H9 (cell line): ENCODE measurements around the gene DBNDD2. TPM values are rescaled to one million over a fixed set of nuclear protein-coding genes. Genes with fewer than 3 reads are reported as not detected.

ENCODE experiments used
- DNase-seq: peaks from one replicate; pipeline ENCODE4 v3.0.0-alpha.2; 2017
- H2AFZ ChIP-seq: one replicate; pipeline ENCODE4 v1.6.1; 2013; ENCODE audit warnings: mild to moderate bottlenecking, low read length, control low read depth, moderate library complexity
- H2AK5ac ChIP-seq: 2 replicates; pipeline ENCODE4 v1.6.1; 2013; ENCODE audit warnings: low read length, control low read depth, mixed read lengths; ENCODE audit not compliant: insufficient read length
- H2BK120ac ChIP-seq: one replicate; pipeline ENCODE4 v1.6.1; 2013; ENCODE audit warnings: low read depth, mild to moderate bottlenecking, low read length, control low read depth, inconsistent platforms; ENCODE audit not compliant: poor library complexity, severe bottlenecking
- H2BK12ac ChIP-seq: 2 replicates; pipeline ENCODE4 v1.6.1; 2013; ENCODE audit warnings: low read length, control low read depth, mixed read lengths, low read depth; ENCODE audit not compliant: insufficient read length
- H2BK15ac ChIP-seq: 2 replicates; pipeline ENCODE4 v1.6.1; 2013; ENCODE audit warnings: low read depth, low read length, control low read depth
- H2BK20ac ChIP-seq: one replicate; pipeline ENCODE4 v1.6.1; 2013; ENCODE audit warnings: low read depth, mild to moderate bottlenecking, low read length, control low read depth, inconsistent platforms; ENCODE audit not compliant: poor library complexity, severe bottlenecking
- H2BK5ac ChIP-seq: 2 replicates; pipeline ENCODE4 v1.6.1; 2013; ENCODE audit warnings: low read length, control low read depth, mixed read lengths; ENCODE audit not compliant: insufficient read length
- H3K14ac ChIP-seq: 2 replicates; pipeline ENCODE4 v1.6.1; 2013; ENCODE audit warnings: low read length, control low read depth; ENCODE audit not compliant: insufficient read depth
- H3K18ac ChIP-seq: 2 replicates; pipeline ENCODE4 v1.6.1; 2013; ENCODE audit warnings: low read depth, mild to moderate bottlenecking, mixed read lengths, low read length, control low read depth; ENCODE audit not compliant: insufficient read length
- H3K23ac ChIP-seq: 2 replicates; pipeline ENCODE4 v1.6.1; 2013; ENCODE audit warnings: low read length, control low read depth, mixed read lengths, low read depth; ENCODE audit not compliant: insufficient read length
- H3K23me2 ChIP-seq: 2 replicates; pipeline ENCODE4 v1.6.1; 2013; ENCODE audit warnings: low read depth, mild to moderate bottlenecking, mixed read lengths, low read length, control low read depth; ENCODE audit not compliant: insufficient read length, poor library complexity, severe bottlenecking
- H3K27ac ChIP-seq: 2 replicates; pipeline ENCODE4 v1.5.1; 2013; ENCODE audit warnings: low read length, control low read depth, mixed read lengths, low read depth; ENCODE audit not compliant: insufficient read length
- H3K27me3 ChIP-seq: 2 replicates; pipeline ENCODE4 v1.6.1; 2013; ENCODE audit warnings: low read length, control low read depth, inconsistent platforms; ENCODE audit not compliant: insufficient read depth
- H3K4ac ChIP-seq: 2 replicates; pipeline ENCODE4 v1.6.1; 2013; ENCODE audit warnings: low read depth, mild to moderate bottlenecking, control low read depth, inconsistent platforms, low read length, moderate library complexity
- H3K4me1 ChIP-seq: 2 replicates; pipeline ENCODE4 v1.6.1; 2013; ENCODE audit warnings: low read length, control low read depth, inconsistent platforms; ENCODE audit not compliant: insufficient read depth
- H3K4me2 ChIP-seq: 2 replicates; pipeline ENCODE4 v1.6.1; 2013; ENCODE audit warnings: low read length, control low read depth, mixed read lengths; ENCODE audit not compliant: insufficient read length, insufficient read depth
- H3K56ac ChIP-seq: 2 replicates; pipeline ENCODE4 v1.6.1; 2013; ENCODE audit warnings: low read depth, mild to moderate bottlenecking, mixed read lengths, low read length, control low read depth; ENCODE audit not compliant: insufficient read length
- H3K79me1 ChIP-seq: 2 replicates; pipeline ENCODE4 v1.6.1; 2013; ENCODE audit warnings: low read depth, mild to moderate bottlenecking, moderate library complexity, low read length, control low read depth, inconsistent platforms; ENCODE audit not compliant: insufficient read depth, poor library complexity, severe bottlenecking
- H3K79me2 ChIP-seq: 2 replicates; pipeline ENCODE4 v1.6.1; 2013; ENCODE audit warnings: low read length, control low read depth, inconsistent platforms; ENCODE audit not compliant: insufficient read depth
- H3K9ac ChIP-seq: 2 replicates; pipeline ENCODE4 v1.6.1; 2013; ENCODE audit warnings: low read length, control low read depth, mixed read lengths; ENCODE audit not compliant: insufficient read length; ENCODE audit errors: extremely low read depth
- H3K9me3 ChIP-seq: one replicate; pipeline ENCODE4 v1.6.1; 2013; ENCODE audit warnings: low read depth, low read length, inconsistent platforms; ENCODE audit not compliant: control insufficient read depth
- H3T11ph ChIP-seq: one replicate; pipeline ENCODE4 v1.6.1; 2013; ENCODE audit warnings: mild to moderate bottlenecking, low read length, control low read depth, inconsistent platforms
- H4K20me1 ChIP-seq: one replicate; pipeline ENCODE4 v1.6.1; 2013; ENCODE audit not compliant: control insufficient read depth, insufficient read length, insufficient read depth
- H4K5ac ChIP-seq: 2 replicates; pipeline ENCODE4 v1.6.1; 2013; ENCODE audit warnings: low read depth, mild to moderate bottlenecking, mixed read lengths, low read length, control low read depth; ENCODE audit not compliant: insufficient read length
- H4K8ac ChIP-seq: replicated peaks from 2 replicates; pipeline ENCODE4 v1.6.1; 2013; ENCODE audit warnings: low read length, control low read depth, mixed read lengths, low read depth; ENCODE audit not compliant: insufficient read length
- H4K91ac ChIP-seq: 2 replicates; pipeline ENCODE4 v1.6.1; 2013; ENCODE audit warnings: low read depth, mild to moderate bottlenecking, moderate library complexity, mixed read lengths, low read length, control low read depth; ENCODE audit not compliant: insufficient read length
- H3K27ac Mint-ChIP-seq, 3 experiments: 2 replicates in 2 of 3; 3 replicates in 1 of 3; pipeline ENCODE4 v1.8.0; 2020 to 2021; ENCODE audit warnings: mixed read lengths in 3 of 3, mild to moderate bottlenecking in 1 of 3, moderate library complexity in 1 of 3
- H3K27me3 Mint-ChIP-seq: 2 replicates; pipeline ENCODE4 v1.8.0; 2021; ENCODE audit warnings: low read depth, mild to moderate bottlenecking, moderate library complexity, mixed read lengths
- H3K36me3 Mint-ChIP-seq, 3 experiments: 2 replicates in 2 of 3; 3 replicates in 1 of 3; pipeline ENCODE4 v1.8.0; 2020 to 2021; ENCODE audit warnings: low read depth in 3 of 3, mixed read lengths in 3 of 3; ENCODE audit not compliant: insufficient read depth in 1 of 3
- H3K4me1 Mint-ChIP-seq, 2 experiments: 2 replicates each; pipeline ENCODE4 v1.8.0; 2020; ENCODE audit warnings: mixed read lengths in 2 of 2
- H3K4me3 Mint-ChIP-seq, 2 experiments: 2 replicates in 1 of 2; 3 replicates in 1 of 2; pipeline ENCODE4 v1.8.0; 2020 to 2021; ENCODE audit warnings: mild to moderate bottlenecking in 2 of 2, mixed read lengths in 2 of 2, moderate library complexity in 1 of 2
- H3K9me3 Mint-ChIP-seq, 2 experiments: 2 replicates in 1 of 2; 3 replicates in 1 of 2; pipeline ENCODE4 v1.8.0; 2020; ENCODE audit warnings: mild to moderate bottlenecking in 2 of 2, mixed read lengths in 2 of 2, moderate library complexity in 1 of 2
- CTCF ChIP-seq: fragments of 200-600 bp; sonication (generic); conservative IDR thresholded peaks from 3 replicates; pipeline ENCODE4 v1.8.0; 2021; ENCODE audit warnings: antibody characterized with exemption, mild to moderate bottlenecking
- WGBS: extraction: QIAGEN DNeasy Blood & Tissue Kit; methylation state at CpG from one replicate; pipeline ENCODE4 v1.1.7; 2013; ENCODE audit warnings: missing lambda C conversion rate, low lambda C conversion rate, mixed read lengths; ENCODE audit not compliant: insufficient read length; ENCODE audit errors: extremely low coverage; 5-methylcytosine and 5-hydroxymethylcytosine counted together
- total RNA-seq: library from RNA; stranded (reverse); gene quantifications from 2 replicates; pipeline ENCODE4 v1.2.1, GENCODE V29; 2021

Gene DBNDD2
- total RNA-seq, 1 experiment from 2014 or later = 39.1 TPM

GRCh38 chr20:45426320-45427016, 18.4 kb downstream of the DBNDD2 start:
- H2AK5ac ChIP-seq = no peak overlapping the region
- H2BK120ac ChIP-seq = no peak overlapping the region
- no peak overlapping the region for H3K18ac ChIP-seq
- H3K56ac ChIP-seq = no peak overlapping the region
- no peak overlapping the region for H3K4ac ChIP-seq
- H3K27ac ChIP-seq = no peak overlapping the region
- no peak overlapping the region for H4K91ac ChIP-seq
- no peaks in the 10 kb centered on the region for H3K79me1 ChIP-seq
- Mint-ChIP-seq H3K4me1 (no peaks in the 10 kb centered on the region; a peak in 1 of 4 replicates), H3K27me3 (no peaks in the 10 kb centered on the region), H3K36me3 (peaks cover 14 to 44% (median 34%) of the 10 kb centered on the region in 3 experiments; a peak in 6 of 7 replicates), H3K9me3 (no peaks in the 10 kb centered on the region), H3K4me3 (no peak overlapping the region), H3K27ac (no peak overlapping the region)
- no peak overlapping the region for H4K5ac ChIP-seq
- no peaks in the 10 kb centered on the region for H3K4me1 ChIP-seq
- no peaks in the 10 kb centered on the region for H3K9me3 ChIP-seq
- no peaks in the 10 kb centered on the region for H3K79me2 ChIP-seq
- H2AFZ ChIP-seq = no peak overlapping the region
- no CpG with 5 or more reads among the region's 5 CpGs for WGBS
- H3K4me2 ChIP-seq = no peak overlapping the region
- H4K8ac ChIP-seq = no peak overlapping the region
- H3T11ph ChIP-seq = no peak overlapping the region
- no peak overlapping the region for H3K14ac ChIP-seq
- H4K20me1 ChIP-seq = no peaks in the 10 kb centered on the region
- no peak for DNase-seq
- no peak overlapping the region for H2BK5ac ChIP-seq
- H3K9ac ChIP-seq = no peak overlapping the region
- H2BK12ac ChIP-seq = no peak overlapping the region
- no peak overlapping the region for H2BK20ac ChIP-seq
- no peak overlapping the region for H3K23ac ChIP-seq
- no peak for TF ChIP-seq CTCF
- H2BK15ac ChIP-seq = no peak overlapping the region
- no peaks in the 10 kb centered on the region for H3K27me3 ChIP-seq
- no peaks in the 10 kb centered on the region for H3K23me2 ChIP-seq
